Activated B cell treated with CpG ODN at 0.5 μM for 24 hours (primary cell): ENCODE results near the gene RNU2-63P. TPM values are rescaled to one million over a fixed set of nuclear protein-coding genes. Genes with fewer than 3 reads are reported as not detected.

Source experiments
- ATAC-seq: fragments of 200-7000 bp; cut with Tn5 transposase; one replicate; pipeline ENCODE4 v1.10.0; 2021; ENCODE audit warnings: low read depth, mild to moderate bottlenecking, moderate library complexity
- CTCF ChIA-PET: fragments of 350-600 bp; sonication (Branson Sonifier 250); formaldehyde crosslinking; loops from one replicate; lab custom pipeline; 2021; ENCODE audit warnings: antibody characterized with exemption; lab: Charles Lee
- POLR2A ChIA-PET: fragments of 350-600 bp; sonication (Branson Sonifier 250); formaldehyde crosslinking; loops from one replicate; lab custom pipeline; 2021; ENCODE audit warnings: antibody characterized with exemption; lab: Charles Lee
- DNase-seq: peaks from one replicate; pipeline ENCODE4 v3.0.0; 2022
- H3K27ac Mint-ChIP-seq: one replicate; pipeline ENCODE4 v1.8.0; 2020; ENCODE audit warnings: mixed read lengths
- H3K27me3 Mint-ChIP-seq: one replicate; pipeline ENCODE4 v1.8.0; 2021; ENCODE audit warnings: mixed read lengths
- H3K36me3 Mint-ChIP-seq: one replicate; pipeline ENCODE4 v1.8.0; 2021; ENCODE audit warnings: low read depth, mixed read lengths
- H3K4me1 Mint-ChIP-seq: one replicate; pipeline ENCODE4 v1.8.0; 2021; ENCODE audit warnings: mixed read lengths
- H3K4me3 Mint-ChIP-seq: one replicate; pipeline ENCODE4 v1.8.0; 2020; ENCODE audit warnings: mild to moderate bottlenecking, mixed read lengths
- H3K9me3 Mint-ChIP-seq: one replicate; pipeline ENCODE4 v1.8.0; 2020; ENCODE audit warnings: mixed read lengths
- CTCF ChIP-seq: fragments of 200-600 bp; IDR thresholded peaks from one replicate; pipeline ENCODE4 v1.8.0; 2022; ENCODE audit warnings: antibody characterized with exemption, mild to moderate bottlenecking
- intact Hi-C: fragments of 100-400 bp; cut with micrococcal nuclease; formaldehyde crosslinking; loops from one replicate; pipeline ENCODE4 v1.15.1; 2024
- total RNA-seq: library from RNA; stranded (reverse); gene quantifications from 2 replicates; pipeline ENCODE4 v1.2.3, GENCODE V29; 2022

Gene RNU2-63P
- 9.7 and 19.5 TPM in 2 replicates for total RNA-seq

GRCh38 chr2:88016086-88016959 is at the start of gene RNU2-63P:
TSS of gene RNU2-63P (minus strand) at chr2:88016547.
- Mint-ChIP-seq H3K4me3 (peak within 1 kb of the TSS; percentile 98), H3K9me3 (peaks cover 7% of the 10 kb centered on the region), H3K4me1 (peaks cover 31% of the 10 kb centered on the region), H3K27me3 (no peaks in the 10 kb centered on the region), H3K27ac (peak within 1 kb of the TSS; percentile 100), H3K36me3 (peaks cover 10% of the 10 kb centered on the region)
- no peak for TF ChIP-seq CTCF
- POLR2A ChIA-PET, result interaction anchor here (0.6 to 2.9 kb wide), 25 partner anchors 9 to 1208 kb away, joined by 3 to 42 read pairs (median 4); partner anchors contain the start of gene KRCC1
- ATAC-seq (peak; percentile 72), DNase-seq (peak; percentile 82)
- CTCF ChIA-PET, result interaction anchor here (1.4 to 1.9 kb wide), 2 partner anchors 14 to 44 kb away, joined by 3 to 5 read pairs; no protein-coding TSS in a partner anchor
- intact Hi-C loops, result loop anchor here (1.0 to 10.0 kb wide), 4 partner anchors 11 to 611 kb away; partner anchors contain the start of genes EIF2AK3 and KRCC1

- H3K36me3 Mint-ChIP-seq, result no peaks in the 10 kb centered on the region
- no peak overlapping the region for H3K27ac Mint-ChIP-seq
- ChIA-PET CTCF (interaction anchor here (1.1 to 2.6 kb wide), 9 partner anchors 10 to 108 kb away, joined by 3 to 40 read pairs (median 5); partner anchors contain the start of gene THNSL2), POLR2A (no interaction called here)
- H3K9me3 Mint-ChIP-seq, result no peaks in the 10 kb centered on the region
- TF ChIP-seq CTCF, result no peak
- no peak for DNase-seq
- intact Hi-C loops, result loop anchor here (10.0 kb wide), 1 partner anchor 244 kb away; no protein-coding TSS in a partner anchor
- no peak for ATAC-seq
- H3K27me3 Mint-ChIP-seq, result no peaks in the 10 kb centered on the region
- peaks cover 2% of the 10 kb centered on the region for H3K4me1 Mint-ChIP-seq
- H3K4me3 Mint-ChIP-seq, result no peak overlapping the region
Measured at GRCh38 chr2:88061295-88061694, 44.9 kb upstream of the RNU2-63P start.

GRCh38 chr2:88060907-88061275 is 44.5 kb upstream of the RNU2-63P start:
- CTCF ChIA-PET, result interaction anchor here (1.0 to 2.6 kb wide), 18 partner anchors 8 to 127 kb away, joined by 3 to 40 read pairs (median 4); partner anchors contain the start of gene THNSL2
- POLR2A ChIA-PET, result interaction anchor here (1.8 kb wide), 1 partner anchor 44 kb away, joined by 13 read pairs; the partner anchor contains the start of gene RNU2-63P
- TF ChIP-seq CTCF, result no peak
- intact Hi-C loops, result loop anchor here (1.0 to 10.0 kb wide), 3 partner anchors 99 to 244 kb away; no protein-coding TSS in a partner anchor
- no peaks in the 10 kb centered on the region for H3K9me3 Mint-ChIP-seq
- no peaks in the 10 kb centered on the region for H3K36me3 Mint-ChIP-seq
- ATAC-seq (no peak), DNase-seq (no peak)
- peaks cover 6% of the 10 kb centered on the region for H3K4me1 Mint-ChIP-seq
- H3K4me3 Mint-ChIP-seq, result no peak overlapping the region
- no peaks in the 10 kb centered on the region for H3K27me3 Mint-ChIP-seq
- no peak overlapping the region for H3K27ac Mint-ChIP-seq

- Mint-ChIP-seq H3K27ac (no peak overlapping the region), H3K4me1 (peaks cover 8% of the 10 kb centered on the region), H3K9me3 (no peaks in the 10 kb centered on the region), H3K27me3 (no peaks in the 10 kb centered on the region), H3K36me3 (no peaks in the 10 kb centered on the region), H3K4me3 (no peak overlapping the region)
- CTCF ChIA-PET, result interaction anchor here (0.7 to 2.6 kb wide), 24 partner anchors 9 to 609 kb away, joined by 3 to 40 read pairs (median 4); partner anchors contain the start of genes RNU2-63P and THNSL2
- ATAC-seq, result no peak
- no peak for TF ChIP-seq CTCF
- intact Hi-C loops, result loop anchor here (1.0 to 10.0 kb wide), 5 partner anchors 100 to 1615 kb away; partner anchors contain the start of genes CHMP3 and KDM3A
- no peak for DNase-seq
- POLR2A ChIA-PET, result interaction anchor here (1.8 kb wide), 1 partner anchor 44 kb away, joined by 13 read pairs; the partner anchor contains the start of gene RNU2-63P
Measured at GRCh38 chr2:88059979-88060906, 43.9 kb upstream of the RNU2-63P start.
